Kidney glomerular epithelial cell (primary cell): Measurements from ENCODE around the gene TMEM217.
"Not testable (repeated sequence)": the region's sequence is repeated elsewhere in the genome, so short reads cannot be mapped to it uniquely, and the experiment has no call there.

ENCODE experiments used
- DNase-seq: peaks from one replicate; lab custom pipeline; 2025; lab: John Stamatoyannopoulos, UW

The TMEM217 gene

DNA sequence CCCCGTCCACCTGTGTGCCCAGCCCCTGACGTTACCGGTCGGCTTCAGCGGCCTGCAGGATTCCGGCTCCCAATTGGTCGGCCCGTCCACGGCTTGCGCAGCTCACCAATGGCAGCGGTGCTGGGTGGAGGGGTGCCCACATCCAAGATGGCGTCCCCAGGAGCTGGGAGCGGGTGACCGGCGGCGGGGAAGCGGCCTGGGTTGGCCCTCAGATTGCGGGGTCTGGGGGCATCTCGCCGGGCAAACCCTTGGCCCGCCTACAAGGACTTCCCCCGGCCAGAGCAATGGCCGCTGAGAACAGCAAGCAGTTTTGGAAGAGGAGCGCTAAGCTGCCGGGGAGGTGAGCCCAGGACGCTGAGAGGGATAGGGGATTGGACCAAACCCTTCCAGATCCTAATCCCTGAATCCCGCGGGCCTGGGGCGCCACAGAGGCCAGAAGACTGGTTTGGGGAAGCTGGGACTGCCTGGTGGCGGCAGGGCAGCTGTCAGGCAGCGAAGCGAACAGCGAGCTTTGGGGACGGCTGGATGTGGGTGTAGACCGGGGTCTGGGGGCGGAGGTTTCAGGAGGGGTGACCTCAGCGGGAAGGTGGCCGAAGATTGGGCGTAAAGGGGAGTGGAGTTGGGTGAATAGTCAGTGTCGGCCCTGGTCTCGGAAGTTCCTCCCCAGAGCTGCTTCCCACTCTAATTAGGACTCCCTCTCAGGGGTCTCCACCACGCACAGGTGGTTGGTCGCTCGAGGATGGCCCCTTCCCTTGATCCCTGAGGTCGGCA is at the start of gene TMEM217, which contains the start of gene TBC1D22B:
Gene TMEM217, minus strand, starts transcription at position 511 of the 771 bp plus-strand sequence. CDS start 39,114 bp downstream, outside the sequence.
Gene TBC1D22B, plus strand, starts transcription at position 139 of the 771 bp plus-strand sequence. Its CDS starts 146 bp downstream, at position 285.
- DNase-seq, result peak; percentile 95

GRCh38 chr6:37307484-37307883 is 49.5 kb upstream of the TMEM217 start:
- not testable (repeated sequence) for DNase-seq

- no peak for DNase-seq
Observed at GRCh38 chr6:37306624-37307222, 48.8 kb upstream of the TMEM217 start.

DNA sequence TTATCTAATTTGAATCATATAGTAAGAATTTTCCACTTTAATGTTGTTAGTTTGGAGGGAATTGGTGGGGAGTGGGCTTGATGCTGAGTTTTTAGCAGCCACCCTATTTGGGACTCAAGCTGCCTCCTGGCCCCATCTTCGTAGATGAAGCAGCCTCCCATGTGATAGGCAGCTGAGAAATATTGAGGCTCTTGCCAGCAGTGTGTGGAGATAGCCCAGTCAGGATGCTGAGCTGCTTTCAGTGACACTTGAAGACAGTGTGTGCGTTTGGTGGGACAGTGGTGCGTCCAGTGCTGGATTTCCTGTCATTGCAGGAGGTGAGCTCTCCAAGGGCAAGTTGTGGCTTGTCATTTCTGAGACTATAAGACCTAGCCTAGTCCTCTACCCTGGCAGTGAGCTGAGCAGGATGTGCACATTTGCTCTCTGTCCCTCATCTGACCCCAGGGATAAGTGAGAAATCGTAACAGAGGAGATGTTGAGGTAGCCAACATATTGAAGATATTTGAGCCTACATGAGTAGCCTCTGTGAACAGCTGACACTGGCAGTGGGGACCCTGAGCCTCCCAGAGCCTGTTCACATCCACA is 48.0 kb upstream of the TMEM217 start:
- no peak for DNase-seq

DNA sequence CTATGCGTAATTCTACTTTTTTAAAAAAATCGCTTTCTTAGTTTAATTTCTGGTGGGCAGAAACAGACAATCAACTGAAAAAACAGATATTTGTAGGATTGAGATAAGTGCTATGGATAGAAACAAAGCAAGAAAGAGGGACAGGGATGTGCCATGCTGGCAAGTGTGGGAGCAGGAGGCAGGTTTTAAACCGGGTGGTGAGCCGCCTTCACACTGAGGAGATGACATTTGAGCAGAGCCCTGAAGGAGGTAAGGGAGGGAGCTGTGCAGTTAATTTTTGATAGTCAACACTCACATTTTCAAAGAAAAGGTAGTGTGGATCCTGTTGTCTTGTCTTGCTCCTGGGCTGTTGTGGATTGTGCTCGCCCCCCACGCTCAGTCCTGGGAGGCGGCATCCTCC is 46.8 kb upstream of the TMEM217 start:
- no peak for DNase-seq

DNA sequence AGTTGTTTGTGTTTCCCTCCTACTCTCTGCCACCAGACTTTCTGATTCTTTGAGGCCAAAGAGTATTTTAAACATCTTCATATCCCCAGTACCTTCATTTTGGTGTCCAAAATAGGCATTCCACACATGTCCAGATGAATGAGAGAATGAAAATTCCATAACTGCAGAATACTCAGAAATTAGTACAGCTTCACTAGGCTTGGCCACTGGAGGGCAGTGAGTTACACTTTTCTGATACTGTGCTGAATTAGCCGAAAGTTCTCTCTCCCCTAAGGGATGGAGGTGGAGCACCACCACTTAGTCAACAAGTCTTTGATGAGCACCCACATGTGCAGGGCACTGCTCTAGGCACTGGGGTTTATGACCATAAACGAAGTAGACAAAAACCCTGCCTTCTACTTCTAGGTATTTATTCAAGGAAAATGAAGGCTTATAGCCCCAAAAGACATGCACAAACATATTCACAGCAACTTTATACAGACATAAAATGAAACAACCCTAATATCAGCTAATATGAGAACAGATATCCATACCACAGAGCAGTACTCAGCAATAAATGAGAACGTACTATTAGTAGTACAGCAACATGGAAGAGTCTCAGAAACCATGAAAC is 46.1 kb upstream of the TMEM217 start:
- DNase-seq, result peak; percentile 4

- no peak for DNase-seq
Observed at GRCh38 chr6:37303091-37303660, 45.2 kb upstream of the TMEM217 start.

GRCh38 chr6:37302086-37302686 is 44.2 kb upstream of the TMEM217 start:
- no peak for DNase-seq

- no peak for DNase-seq
Observed at GRCh38 chr6:37299990-37300389, 42.0 kb upstream of the TMEM217 start.

DNA sequence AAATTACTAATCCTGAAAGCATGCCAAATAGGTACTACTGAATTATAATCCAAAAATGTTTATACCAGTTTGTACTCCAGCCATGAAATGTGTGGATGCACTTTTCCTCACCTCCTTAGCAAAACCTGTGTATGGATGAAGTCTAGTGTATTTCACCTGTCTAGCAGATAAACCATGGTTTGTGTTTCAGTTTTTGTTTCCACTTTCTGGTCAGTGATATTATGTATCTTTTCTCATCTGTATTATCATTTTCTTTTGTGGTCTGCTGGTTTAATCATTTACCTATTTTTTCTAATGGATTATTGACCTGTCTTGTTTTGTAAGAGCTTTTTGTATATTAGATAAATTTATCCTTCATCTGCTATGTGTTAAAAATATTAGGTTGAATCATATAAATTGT is 41.0 kb upstream of the TMEM217 start:
- no peak for DNase-seq

GRCh38 chr6:37297637-37298036 is 39.7 kb upstream of the TMEM217 start:
- not testable (repeated sequence) for DNase-seq

DNA sequence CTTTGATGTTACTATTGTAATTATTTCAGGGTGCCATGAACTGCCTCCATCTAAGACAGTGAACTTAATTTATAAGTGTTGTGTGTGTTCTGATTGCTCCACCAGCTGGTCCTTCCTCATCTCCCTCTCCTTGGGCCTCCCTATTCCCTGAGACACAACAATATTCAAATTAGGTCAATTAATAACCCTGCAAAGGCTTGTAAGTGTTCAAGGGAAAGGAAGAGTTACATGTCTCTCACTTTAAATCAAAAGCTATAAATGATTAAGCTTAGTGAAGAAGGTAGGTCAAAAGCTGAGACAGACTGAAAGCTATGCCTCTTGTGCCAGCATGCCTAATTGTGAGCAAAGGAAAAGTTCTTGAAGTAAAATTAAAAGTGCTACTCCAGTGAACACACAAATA is 35.5 kb upstream of the TMEM217 start:
- DNase-seq, result no peak

- no peak for DNase-seq
Observed at GRCh38 chr6:37289931-37290330, 32.0 kb upstream of the TMEM217 start.

DNA sequence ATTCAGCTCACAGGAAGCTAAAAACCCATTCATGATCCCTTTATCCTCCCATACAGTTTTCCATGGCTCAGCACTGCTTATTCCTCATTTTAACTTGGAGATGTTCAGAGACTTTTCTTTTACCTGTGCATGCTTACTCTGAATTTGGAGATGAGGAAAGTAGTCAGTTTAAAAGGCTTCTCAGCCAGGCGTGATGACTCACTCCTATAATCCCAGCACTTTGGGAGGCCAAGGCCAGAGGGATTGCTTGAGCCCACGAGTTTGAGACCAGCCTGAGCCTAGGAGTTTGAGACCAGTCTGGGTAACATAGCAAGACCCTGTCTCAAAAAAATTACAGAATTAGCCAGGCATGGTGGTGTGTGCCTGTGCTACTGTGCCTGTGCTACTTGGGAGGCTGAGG is 30.3 kb upstream of the TMEM217 start:
- DNase-seq, result no peak

- DNase-seq, result no peak
Observed at GRCh38 chr6:37287519-37288157, 29.7 kb upstream of the TMEM217 start.

GRCh38 chr6:37285861-37286311 is 27.9 kb upstream of the TMEM217 start:
- DNase-seq, result peak; percentile 86

GRCh38 chr6:37284781-37285180 is 26.8 kb upstream of the TMEM217 start:
- DNase-seq, result no peak

GRCh38 chr6:37283671-37284151 is 25.8 kb upstream of the TMEM217 start:
- no peak for DNase-seq

- DNase-seq, result no peak
Observed at GRCh38 chr6:37283268-37283667, 25.3 kb upstream of the TMEM217 start.

DNA sequence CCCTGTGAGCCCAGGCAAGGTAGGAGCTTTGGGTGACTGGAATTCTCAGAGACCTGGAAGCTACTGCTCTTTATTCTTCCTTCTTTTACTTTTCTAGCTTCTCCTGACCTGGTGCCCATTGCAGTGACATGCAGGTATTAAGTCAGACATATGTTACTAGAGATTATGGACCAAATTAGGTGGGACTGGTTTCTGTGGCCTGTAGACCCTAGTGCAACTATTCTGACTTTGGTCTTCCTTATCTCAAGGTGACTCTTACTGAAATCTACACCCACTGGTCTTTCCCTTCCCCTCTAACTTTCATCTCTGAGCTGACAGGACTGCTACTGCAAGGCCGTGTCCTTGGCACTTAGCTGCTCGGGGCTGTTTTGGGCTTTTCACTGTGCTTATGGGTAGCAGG is 24.4 kb upstream of the TMEM217 start:
- no peak for DNase-seq
